ENCODE measurements around the gene C17orf100.
A peak's percentile ranks its signal among the peaks of the same experiment; 100 is the strongest.
"Not testable (repeated sequence)": the region's sequence is repeated elsewhere in the genome, so short reads cannot be mapped to it uniquely, and the experiment has no call there.

Gene C17orf100

DNA sequence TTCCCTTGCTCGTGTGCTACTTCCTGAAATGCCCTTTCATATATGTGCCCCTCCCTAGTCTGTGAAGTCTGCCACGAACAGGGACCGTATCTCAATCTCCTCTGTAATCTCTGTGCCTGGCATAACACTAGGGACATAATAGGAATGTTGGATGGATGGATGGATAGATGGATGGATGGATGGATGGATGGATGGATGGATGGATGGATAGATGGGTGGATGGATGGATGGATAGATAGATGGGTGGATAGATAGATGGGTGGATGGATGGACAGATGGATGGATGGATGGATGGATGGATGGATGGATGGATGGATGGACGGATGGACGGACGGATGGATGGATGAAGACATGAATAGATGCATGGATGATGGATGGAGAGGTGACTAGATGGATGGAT, 40.4 kb downstream of the C17orf100 start:
- DNase-seq (ENCODE audit: low read depth in 2 of 2), result not testable (repeated sequence)

DNA sequence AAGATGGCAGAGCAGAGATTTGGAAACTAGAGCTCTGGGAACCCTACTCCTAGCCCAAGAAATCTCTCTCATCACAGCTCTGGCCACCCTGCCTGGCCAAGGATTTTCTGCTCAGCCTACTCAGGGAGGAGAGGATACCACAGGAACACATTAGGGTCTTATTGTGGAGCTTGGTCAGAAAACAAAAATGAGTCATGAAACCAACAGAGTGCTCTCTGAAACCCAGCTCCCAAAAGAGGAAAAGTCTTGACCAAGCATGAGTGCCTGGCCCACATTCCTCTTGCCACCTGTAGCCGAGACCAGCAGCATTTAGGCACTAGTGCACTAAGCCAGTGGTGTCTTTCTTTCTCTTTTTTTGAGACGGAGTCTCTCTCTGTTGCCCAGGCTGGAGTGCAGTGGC, 43.5 kb downstream of the C17orf100 start:
- no peak for DNase-seq (ENCODE audit: low read depth in 2 of 2)

DNA sequence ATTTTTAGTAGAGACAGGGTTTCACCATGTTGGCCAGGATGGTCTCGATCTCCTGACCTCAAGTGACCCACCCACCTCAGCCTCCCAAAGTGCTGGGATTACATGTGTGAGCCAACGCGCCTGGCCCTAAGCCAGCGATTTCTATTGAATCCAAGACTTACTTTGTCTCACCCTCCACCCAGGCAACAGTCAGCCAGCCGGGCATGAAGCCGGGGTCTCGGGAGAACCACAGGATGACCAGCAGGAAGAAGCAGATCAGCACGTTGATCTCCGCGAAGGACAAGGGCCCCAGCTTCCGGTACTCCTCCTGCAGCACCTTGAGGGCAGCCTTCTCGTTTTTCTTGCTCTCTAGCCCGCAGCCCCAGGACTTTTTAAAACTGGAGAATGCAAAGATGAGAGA, 44.0 kb downstream of the C17orf100 start:
- DNase-seq (ENCODE audit: low read depth in 2 of 2), result no peak

DNA sequence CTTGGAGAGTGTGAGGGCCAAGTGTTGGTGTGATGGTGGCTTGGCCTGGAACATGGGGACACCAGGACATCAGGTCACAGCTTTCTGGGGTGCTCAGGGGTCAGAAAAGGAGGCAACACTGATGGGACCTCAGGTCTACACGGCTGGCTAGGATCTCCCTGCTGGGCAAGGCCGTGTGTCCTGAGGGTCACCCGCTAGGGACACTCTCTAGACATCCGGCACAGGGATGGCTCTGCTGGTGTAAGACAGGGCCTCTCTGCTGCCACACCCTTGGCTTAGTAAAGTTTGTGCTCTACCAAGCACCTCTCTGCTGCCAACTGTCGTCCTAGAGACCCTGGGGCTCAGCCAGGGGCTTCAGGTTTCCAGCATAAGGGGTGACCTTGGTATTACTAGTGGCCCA, 45.3 kb downstream of the C17orf100 start:
- DNase-seq (ENCODE audit: low read depth in 2 of 2), result no peak

DNA sequence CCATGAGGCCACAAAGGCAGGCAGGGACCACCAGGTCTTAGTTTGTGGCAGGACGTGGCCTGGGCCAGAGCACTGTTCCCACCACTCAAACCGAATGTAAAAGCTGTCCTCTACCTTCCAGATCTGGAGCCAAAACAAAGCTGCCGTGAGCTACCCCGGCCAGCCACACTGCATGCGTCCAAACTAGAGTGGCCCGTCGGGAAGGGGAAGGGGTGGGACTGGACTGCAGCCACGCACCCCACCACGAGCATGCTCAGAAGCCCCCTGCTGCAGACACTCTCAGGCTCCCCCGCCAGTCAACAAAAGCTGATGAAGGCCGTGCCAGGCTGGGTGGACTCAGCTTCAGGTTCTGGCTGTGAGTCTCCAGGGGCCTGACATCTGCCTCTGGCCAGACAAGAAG, 46.4 kb downstream of the C17orf100 start:
- DNase-seq (ENCODE audit: low read depth in 2 of 2), result no peak

DNA sequence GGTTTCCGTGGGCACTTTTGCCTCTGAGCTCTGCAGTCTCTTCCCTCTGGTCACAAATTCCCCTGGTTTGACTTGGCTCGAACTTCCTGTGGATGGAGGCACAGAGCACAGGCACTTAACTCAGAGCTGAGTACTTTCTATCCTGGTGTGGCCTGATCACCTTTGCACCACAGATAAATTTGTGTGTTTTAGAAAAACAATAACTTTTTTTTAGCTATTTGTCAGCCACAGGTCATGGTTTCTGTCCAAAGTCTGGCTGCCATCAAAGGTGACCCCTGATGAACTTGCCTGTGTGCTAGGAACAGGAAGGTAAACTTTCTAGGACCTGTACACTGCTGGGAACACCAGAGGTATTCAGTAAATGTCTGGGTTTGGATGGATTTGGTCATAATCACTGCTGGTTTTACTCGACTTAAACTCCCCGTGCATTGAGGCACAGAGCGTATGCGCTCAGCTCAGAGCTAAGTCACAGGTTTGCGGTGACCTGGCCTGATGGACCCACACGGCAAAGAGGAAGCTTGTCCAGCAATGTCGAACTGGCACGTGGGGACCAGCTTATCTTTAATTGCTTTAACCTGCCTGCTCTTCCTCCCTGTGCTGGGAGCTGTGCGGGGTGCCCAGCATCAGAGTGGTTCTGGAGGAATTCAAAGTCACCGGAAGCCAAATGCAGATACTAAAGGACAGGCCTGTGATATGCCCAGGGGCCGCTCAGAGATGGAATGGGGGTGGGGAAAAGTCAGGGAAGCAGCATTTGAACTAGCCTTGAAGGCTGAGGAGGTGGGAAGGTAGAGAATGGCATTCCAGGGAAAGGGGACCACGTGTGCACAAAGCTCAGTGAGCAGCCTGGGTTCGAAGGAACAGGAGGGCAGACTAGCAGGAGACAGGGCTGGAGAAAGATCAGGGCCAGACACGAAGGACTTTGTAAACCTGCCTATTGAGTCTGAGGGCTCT, 48.7 kb downstream of the C17orf100 start:
- DNase-seq (ENCODE audit: low read depth in 2 of 2), result no peak

DNA sequence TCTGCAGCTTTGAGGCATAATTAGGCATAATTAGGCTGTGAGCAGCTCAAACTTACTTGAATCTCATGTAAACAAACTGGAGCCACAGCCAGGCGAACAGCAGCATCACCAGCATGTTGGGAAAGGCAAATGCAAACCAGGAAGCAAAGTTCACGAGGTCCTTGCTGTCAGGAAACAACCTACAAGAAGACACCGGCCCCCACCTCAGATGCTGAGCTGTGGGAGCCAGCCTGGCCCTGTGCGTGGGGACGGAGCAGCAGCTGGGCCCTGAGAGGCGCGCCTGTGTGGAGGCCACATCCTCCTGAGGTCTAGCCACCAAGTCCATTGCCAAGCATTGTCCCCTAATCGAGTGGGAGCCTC, 49.4 kb downstream of the C17orf100 start:
- no peak for DNase-seq (ENCODE audit: low read depth in 2 of 2)

DNA sequence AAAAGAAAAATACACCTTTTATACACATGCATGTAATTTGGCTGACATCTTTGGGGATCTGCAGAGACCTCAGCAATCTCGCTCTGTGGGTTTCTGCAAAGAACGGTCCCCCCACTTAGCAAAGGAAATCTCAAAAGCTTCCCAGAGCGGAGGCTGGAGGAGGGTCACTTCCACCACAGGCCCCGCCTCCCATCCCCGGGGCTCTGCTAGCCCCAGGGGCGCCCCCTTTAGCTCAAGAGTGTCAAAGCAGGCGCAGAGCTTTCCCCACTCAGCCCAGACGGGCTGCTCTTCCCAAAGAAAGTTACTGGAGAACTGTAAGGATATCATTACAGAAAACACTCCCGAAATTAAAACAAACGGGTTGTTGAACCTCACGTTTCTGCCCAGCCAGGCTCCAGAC, 50.2 kb downstream of the C17orf100 start:
- peak; percentile 27 to 44 for DNase-seq (ENCODE audit: low read depth in 2 of 2)

DNA sequence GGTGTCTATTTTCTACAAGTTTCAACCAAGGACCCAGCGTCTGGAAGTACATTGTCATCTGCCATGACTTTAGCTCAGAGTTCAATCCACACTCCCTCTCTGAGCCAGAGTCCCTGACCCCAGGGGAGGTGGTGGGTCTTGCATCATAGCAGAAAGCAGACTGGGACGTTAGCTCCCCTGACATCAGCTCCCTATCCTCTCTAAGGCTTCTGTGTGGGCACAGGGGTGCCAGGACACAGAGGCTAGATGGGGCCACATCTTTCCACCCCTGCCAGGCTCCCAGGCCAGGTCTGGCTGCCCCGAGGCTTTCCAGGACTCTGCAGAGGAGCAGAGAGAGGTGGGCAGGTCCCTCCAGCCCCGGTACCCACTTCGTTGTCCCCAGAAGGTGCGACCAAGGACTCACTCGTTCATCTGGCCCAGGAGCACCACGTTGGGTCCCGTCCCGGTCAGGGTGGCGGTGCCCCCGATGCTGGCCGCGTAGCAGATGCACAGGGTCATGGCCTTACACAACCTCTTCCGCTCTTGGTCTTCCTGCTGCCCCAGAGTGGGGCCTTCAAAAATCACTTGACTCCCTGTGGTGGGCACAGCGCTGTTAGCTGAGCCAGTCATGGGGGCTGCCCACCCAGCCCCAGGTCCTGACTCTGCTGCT, 51.1 kb downstream of the C17orf100 start:
- no peak for DNase-seq (ENCODE audit: low read depth in 2 of 2)
